ENCODE results near the gene SDF2L1. TPM values are rescaled to one million over a fixed set of nuclear protein-coding genes. Genes with fewer than 3 reads are reported as not detected.
"Not testable (repeated sequence)": the region's sequence is repeated elsewhere in the genome, so short reads cannot be mapped to it uniquely, and the experiment has no call there.

Gene SDF2L1
- total RNA-seq, 1 donor from 2014 or later, result 4.3 TPM

GRCh38 chr22:21594865-21595452, 47.1 kb upstream of the SDF2L1 start:
- H3K27ac Mint-ChIP-seq, result peak overlapping the region; percentile 41
- Histone ChIP-seq H2AFZ (replicated peaks) (no peak overlapping the region), H3F3A (ENCODE audit: low read depth) (no peaks in the 10 kb centered on the region), H3K4me3 (no peak overlapping the region), H3K4me2 (no peak overlapping the region), H3K9me3 (ENCODE audit: low read depth) (no peaks in the 10 kb centered on the region), H3K27me3 (no peaks in the 10 kb centered on the region), H3K4me1 (no peaks in the 10 kb centered on the region), H3K79me2 (ENCODE audit: low read depth) (peaks cover 100% of the 10 kb centered on the region), H3K9ac (no peak overlapping the region), H3K36me3 (peaks cover 5% of the 10 kb centered on the region), H4K20me1 (ENCODE audit: low read depth) (peaks cover 99% of the 10 kb centered on the region), H3K27ac (no peak overlapping the region)
- DNase-seq (ENCODE audit: low spot score), result no peak
- H3K4me1 Mint-ChIP-seq, result peaks cover 8% of the 10 kb centered on the region
- H3K9me3 Mint-ChIP-seq, result no peaks in the 10 kb centered on the region
- H3K36me3 Mint-ChIP-seq, result peaks cover 41% of the 10 kb centered on the region
- TF ChIP-seq EZH2 (IDR thresholded peaks at IDR 0.05), result no peak
- TF ChIP-seq EZH2phosphoT487 (IDR thresholded peaks at IDR 0.05), result no peak
- no peak for TF ChIP-seq CTCF (IDR thresholded peaks at IDR 0.05)
- H3K27me3 Mint-ChIP-seq (ENCODE audit: insufficient read depth, low read depth), result peaks cover 5% of the 10 kb centered on the region
- H3K4me3 Mint-ChIP-seq, result no peak overlapping the region

GRCh38 chr22:21596356-21597135, 45.6 kb upstream of the SDF2L1 start:
- peaks cover 39% of the 10 kb centered on the region for H3K36me3 Mint-ChIP-seq
- H3K36me3 ChIP-seq; DNase-seq (ENCODE audit: low spot score): not testable (repeated sequence)

GRCh38 chr22:21598302-21598701, 43.8 kb upstream of the SDF2L1 start:
- H3K27me3 Mint-ChIP-seq (ENCODE audit: insufficient read depth, low read depth), result peaks cover 4% of the 10 kb centered on the region
- peaks cover 12% of the 10 kb centered on the region for H3K4me1 Mint-ChIP-seq
- H2AFZ ChIP-seq (replicated peaks), result no peak overlapping the region
- no peak overlapping the region for H3K4me2 ChIP-seq
- peaks cover 97% of the 10 kb centered on the region for H4K20me1 ChIP-seq (ENCODE audit: low read depth)
- H3K27me3 ChIP-seq, result no peaks in the 10 kb centered on the region
- no peak overlapping the region for H3K27ac ChIP-seq
- no peak overlapping the region for H3K27ac Mint-ChIP-seq
- peaks cover 100% of the 10 kb centered on the region for H3K79me2 ChIP-seq (ENCODE audit: low read depth)
- TF ChIP-seq EZH2phosphoT487 (IDR thresholded peaks at IDR 0.05), result no peak
- no peak for TF ChIP-seq CTCF (IDR thresholded peaks at IDR 0.05)
- no peak for TF ChIP-seq EZH2 (IDR thresholded peaks at IDR 0.05)
- peaks cover 5% of the 10 kb centered on the region for H3K36me3 ChIP-seq
- H3K9me3 ChIP-seq (ENCODE audit: low read depth), result no peaks in the 10 kb centered on the region
- no peaks in the 10 kb centered on the region for H3K4me1 ChIP-seq
- H3K9me3 Mint-ChIP-seq, result no peaks in the 10 kb centered on the region
- peaks cover 36% of the 10 kb centered on the region for H3K36me3 Mint-ChIP-seq
- H3K9ac ChIP-seq, result no peak overlapping the region
- no peak for DNase-seq (ENCODE audit: low spot score)
- H3K4me3 Mint-ChIP-seq, result no peak overlapping the region
- H3F3A ChIP-seq (ENCODE audit: low read depth), result no peaks in the 10 kb centered on the region
- no peak overlapping the region for H3K4me3 ChIP-seq

More at GRCh38 chr22:21596356-21597135, 45.6 kb upstream of the SDF2L1 start:
- peaks cover 99% of the 10 kb centered on the region for H4K20me1 ChIP-seq (ENCODE audit: low read depth)
- not testable (repeated sequence) for H3K4me1 Mint-ChIP-seq; H3K4me3 Mint-ChIP-seq; H3K27me3 ChIP-seq; H3K4me2 ChIP-seq; H3K4me3 ChIP-seq; H2AFZ ChIP-seq (replicated peaks); H3K9ac ChIP-seq; H3K4me1 ChIP-seq; H3K9me3 ChIP-seq (ENCODE audit: low read depth); H3K9me3 Mint-ChIP-seq; H3F3A ChIP-seq (ENCODE audit: low read depth); H3K27ac ChIP-seq; H3K27ac Mint-ChIP-seq; H3K27me3 Mint-ChIP-seq (ENCODE audit: insufficient read depth, low read depth)
- peaks cover 100% of the 10 kb centered on the region for H3K79me2 ChIP-seq (ENCODE audit: low read depth)

Data from neural progenitor cell (in vitro differentiated cells).